Activated CD4-positive, alpha-beta T cell treated with anti-CD3 and anti-CD28 coated beads, Interleukin-2, amount 10 ng/mL, durations not matched to agents 7 days and 5 days (primary cell): ENCODE data around the gene AKAIN1. TPM values are rescaled to one million over a fixed set of nuclear protein-coding genes. Genes with fewer than 3 reads are reported as not detected.

Experiments used
- CTCF ChIA-PET: fragments of 350-600 bp; sonication (Branson Sonifier 250); formaldehyde crosslinking; loops from one replicate; lab custom pipeline; 2021; ENCODE audit warnings: antibody characterized with exemption; lab: Charles Lee
- POLR2A ChIA-PET: fragments of 350-600 bp; sonication (Branson Sonifier 250); formaldehyde crosslinking; loops from one replicate; lab custom pipeline; 2021; ENCODE audit warnings: antibody characterized with exemption; lab: Charles Lee
- DNase-seq: peaks from one replicate; pipeline ENCODE4 v3.0.0-alpha.2; 2020
- H3K27ac Mint-ChIP-seq: one replicate; pipeline ENCODE4 v1.8.0; 2021; ENCODE audit warnings: mild to moderate bottlenecking, moderate library complexity, mixed read lengths
- H3K27me3 Mint-ChIP-seq: one replicate; pipeline ENCODE4 v1.8.0; 2021; ENCODE audit warnings: mixed read lengths
- H3K36me3 Mint-ChIP-seq: one replicate; pipeline ENCODE4 v1.8.0; 2021; ENCODE audit warnings: low read depth, mixed read lengths
- H3K4me1 Mint-ChIP-seq: one replicate; pipeline ENCODE4 v1.8.0; 2021; ENCODE audit warnings: mixed read lengths
- H3K4me3 Mint-ChIP-seq: one replicate; pipeline ENCODE4 v1.8.0; 2021; ENCODE audit warnings: mild to moderate bottlenecking, moderate library complexity, mixed read lengths
- H3K9me3 Mint-ChIP-seq: one replicate; pipeline ENCODE4 v1.8.0; 2021; ENCODE audit warnings: mixed read lengths
- total RNA-seq, 2 experiments: library from RNA; stranded (reverse); gene quantifications; one replicate each; pipeline ENCODE4 v1.2.3, GENCODE V29; 2021

AKAIN1 gene, protein sequence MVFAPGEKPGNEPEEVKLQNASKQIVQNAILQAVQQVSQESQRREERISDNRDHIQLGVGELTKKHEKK
- not detected for total RNA-seq

DNA sequence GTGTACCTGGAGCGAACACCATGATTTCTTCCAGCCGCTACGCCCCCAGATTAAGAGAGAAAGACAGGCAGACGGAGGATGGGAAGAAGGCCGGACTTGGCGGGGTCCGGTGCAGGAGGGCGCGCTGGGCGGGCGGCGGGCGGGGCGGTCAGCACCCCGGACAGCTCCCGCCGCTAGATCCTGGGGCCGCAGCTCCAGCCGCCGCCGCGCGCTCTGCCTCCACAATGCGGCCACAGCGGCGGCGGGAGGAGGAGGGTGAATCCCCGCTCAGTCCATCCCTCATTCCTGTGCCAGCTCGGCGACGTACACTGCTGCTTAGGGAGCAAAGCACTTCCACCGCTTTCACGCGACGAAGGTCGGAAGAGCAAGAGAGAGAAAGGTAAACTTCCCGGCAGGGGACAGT lies at the start of gene AKAIN1:
AKAIN1 (minus strand) TSS at position 226 of the 403 bp plus-strand sequence; CDS start at position 22, 204 bp downstream.
- Mint-ChIP-seq H3K4me1 (peaks cover 5% of the 10 kb centered on the region), H3K9me3 (no peaks in the 10 kb centered on the region), H3K27ac (no peak within 1 kb of the TSS), H3K4me3 (peak within 1 kb of the TSS; percentile 14), H3K36me3 (no peaks in the 10 kb centered on the region), H3K27me3 (peaks cover 55% of the 10 kb centered on the region)
- POLR2A ChIA-PET, result no interaction called here
- no peak for DNase-seq
- CTCF ChIA-PET, result interaction anchor here (1.0 kb wide), 1 partner anchor 18 kb away, joined by 3 read pairs; no protein-coding TSS in a partner anchor

DNA sequence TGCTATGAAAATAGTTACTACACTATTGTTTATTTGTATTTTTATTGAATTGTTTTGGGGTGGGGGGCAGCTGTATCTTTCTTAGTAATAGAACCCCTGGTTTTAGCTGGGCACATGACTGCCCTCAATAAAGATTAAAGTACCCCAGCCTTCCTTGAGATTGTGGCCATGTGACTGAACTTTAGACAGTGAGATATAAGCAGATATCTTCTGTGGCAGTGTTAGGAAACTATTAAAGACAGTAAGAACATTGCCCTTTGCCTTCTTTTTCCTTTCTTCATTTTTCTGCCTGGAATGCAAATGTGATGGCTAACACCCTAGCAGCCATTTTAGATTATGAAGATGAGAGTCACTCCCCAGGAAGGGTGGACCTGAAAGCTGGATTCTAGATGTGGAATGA lies 47.9 kb upstream of the AKAIN1 start:
- Mint-ChIP-seq H3K4me1 (peaks cover 12% of the 10 kb centered on the region), H3K4me3 (no peak overlapping the region), H3K27me3 (no peaks in the 10 kb centered on the region), H3K36me3 (peaks cover 37% of the 10 kb centered on the region), H3K27ac (no peak overlapping the region), H3K9me3 (no peaks in the 10 kb centered on the region)
- no peak for DNase-seq
- ChIA-PET CTCF (no interaction called here), POLR2A (no interaction called here)

DNA sequence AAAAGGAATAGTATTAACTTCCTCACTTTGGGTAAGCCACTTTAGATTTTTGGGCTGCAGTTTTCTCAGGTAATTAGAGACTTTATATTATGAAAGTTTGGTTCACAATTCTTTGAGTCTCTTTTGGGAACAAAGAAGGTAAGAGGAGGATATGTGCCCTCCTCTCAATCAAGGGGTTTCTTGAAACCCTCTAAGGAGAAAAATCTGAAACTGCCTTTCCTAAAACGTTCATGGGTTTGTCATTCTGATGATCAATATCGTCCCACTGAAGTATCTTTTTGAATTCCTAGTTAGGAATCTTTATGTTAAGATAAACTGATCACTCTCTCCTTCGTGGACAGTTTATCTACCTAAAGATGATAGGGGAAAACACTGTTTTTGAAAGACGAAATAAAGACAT lies 42.4 kb upstream of the AKAIN1 start:
- CTCF ChIA-PET, result no interaction called here
- Mint-ChIP-seq H3K27me3 (no peaks in the 10 kb centered on the region), H3K36me3 (peaks cover 40% of the 10 kb centered on the region), H3K9me3 (no peaks in the 10 kb centered on the region), H3K4me1 (peaks cover 41% of the 10 kb centered on the region), H3K27ac (no peak overlapping the region), H3K4me3 (peak overlapping the region; percentile 51)
- POLR2A ChIA-PET, result no interaction called here
- no peak for DNase-seq

DNA sequence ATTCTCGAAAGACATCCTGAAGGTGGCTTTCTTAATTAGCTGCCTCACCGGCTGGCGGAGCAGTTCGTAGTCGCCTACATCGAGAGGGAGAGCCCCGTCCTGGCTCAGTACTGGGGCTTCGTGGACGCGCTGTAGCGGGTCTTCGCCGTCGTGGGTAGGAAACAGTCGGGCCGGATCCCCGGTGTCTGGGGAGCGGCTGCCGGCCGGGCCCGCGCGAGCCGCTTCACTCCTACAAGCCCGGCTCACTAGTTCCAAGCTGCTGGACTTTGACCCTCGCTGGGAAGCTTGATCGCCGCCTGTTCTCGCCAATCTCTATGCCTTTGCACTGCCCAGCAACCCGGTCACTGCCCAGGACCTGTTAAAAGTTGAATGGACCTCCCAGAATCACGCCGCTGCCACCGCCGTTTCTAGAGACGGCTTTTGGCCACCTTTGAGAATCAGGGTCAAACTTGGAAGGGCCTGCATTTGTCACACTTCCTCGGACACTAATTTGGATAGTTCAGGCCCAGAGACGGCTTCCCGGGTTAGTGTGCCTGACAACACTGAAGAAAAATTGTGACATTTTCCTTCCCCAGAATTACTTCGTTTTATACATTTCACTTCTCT lies 41.4 kb upstream of the AKAIN1 start:
- H3K4me1 Mint-ChIP-seq, result peaks cover 41% of the 10 kb centered on the region
- H3K4me3 Mint-ChIP-seq, result peak overlapping the region; percentile 91
- peak; percentile 28 for DNase-seq
- peak overlapping the region; percentile 97 for H3K27ac Mint-ChIP-seq
- no peaks in the 10 kb centered on the region for H3K27me3 Mint-ChIP-seq
- CTCF ChIA-PET, result interaction anchor here (1.2 to 2.0 kb wide), 3 partner anchors 11 to 64 kb away, joined by 3 to 19 read pairs (median 4); partner anchors contain the start of gene ZBTB14
- POLR2A ChIA-PET, result interaction anchor here (0.7 to 1.1 kb wide), 2 partner anchors 58 to 1740 kb away, joined by 3 read pairs; no protein-coding TSS in a partner anchor
- H3K9me3 Mint-ChIP-seq, result no peaks in the 10 kb centered on the region
- H3K36me3 Mint-ChIP-seq, result peaks cover 37% of the 10 kb centered on the region

DNA sequence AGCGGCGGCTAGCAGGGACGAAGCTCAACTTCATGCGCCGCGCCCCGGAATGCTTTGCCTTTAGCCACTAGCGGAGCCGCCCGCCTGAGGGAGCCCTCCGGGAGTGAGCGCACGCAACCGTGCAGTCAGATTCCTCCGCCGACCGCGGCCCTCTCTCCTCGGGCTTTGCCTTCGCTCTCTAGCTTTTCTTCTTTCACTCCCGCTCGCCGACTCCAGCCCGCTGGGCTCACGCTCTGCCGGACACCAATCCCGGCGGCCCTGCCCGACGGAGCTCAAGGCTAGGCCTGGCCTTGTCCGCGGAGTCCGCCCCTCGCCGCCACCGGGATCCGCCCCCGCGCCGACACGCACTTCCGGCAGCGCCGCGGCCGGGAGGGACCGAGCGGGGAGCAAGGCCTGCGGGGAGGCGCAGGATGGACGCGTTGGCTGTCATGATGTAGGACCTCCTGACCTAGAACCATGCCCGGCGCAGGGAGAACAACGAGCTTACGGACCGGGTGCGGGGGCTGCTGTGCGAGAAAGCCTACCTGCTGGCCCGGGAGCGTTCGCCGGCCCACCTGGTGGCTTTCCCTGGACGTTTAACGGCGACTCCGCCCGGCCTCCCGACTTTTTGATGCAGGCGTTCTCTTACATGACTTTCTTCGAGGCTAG lies 40.8 kb upstream of the AKAIN1 start:
- Mint-ChIP-seq H3K27me3 (no peaks in the 10 kb centered on the region), H3K4me1 (peaks cover 41% of the 10 kb centered on the region), H3K9me3 (no peaks in the 10 kb centered on the region), H3K4me3 (peak overlapping the region; percentile 91), H3K36me3 (peaks cover 32% of the 10 kb centered on the region), H3K27ac (peak overlapping the region; percentile 97)
- ChIA-PET CTCF (interaction anchor here (0.9 to 2.0 kb wide), 5 partner anchors 8 to 65 kb away, joined by 3 to 19 read pairs (median 5); partner anchors contain the start of gene ZBTB14), POLR2A (interaction anchor here (0.7 to 1.4 kb wide), 4 partner anchors 22 to 1739 kb away, joined by 3 to 11 read pairs (median 4); no protein-coding TSS in a partner anchor)
- peak; percentile 86 for DNase-seq

DNA sequence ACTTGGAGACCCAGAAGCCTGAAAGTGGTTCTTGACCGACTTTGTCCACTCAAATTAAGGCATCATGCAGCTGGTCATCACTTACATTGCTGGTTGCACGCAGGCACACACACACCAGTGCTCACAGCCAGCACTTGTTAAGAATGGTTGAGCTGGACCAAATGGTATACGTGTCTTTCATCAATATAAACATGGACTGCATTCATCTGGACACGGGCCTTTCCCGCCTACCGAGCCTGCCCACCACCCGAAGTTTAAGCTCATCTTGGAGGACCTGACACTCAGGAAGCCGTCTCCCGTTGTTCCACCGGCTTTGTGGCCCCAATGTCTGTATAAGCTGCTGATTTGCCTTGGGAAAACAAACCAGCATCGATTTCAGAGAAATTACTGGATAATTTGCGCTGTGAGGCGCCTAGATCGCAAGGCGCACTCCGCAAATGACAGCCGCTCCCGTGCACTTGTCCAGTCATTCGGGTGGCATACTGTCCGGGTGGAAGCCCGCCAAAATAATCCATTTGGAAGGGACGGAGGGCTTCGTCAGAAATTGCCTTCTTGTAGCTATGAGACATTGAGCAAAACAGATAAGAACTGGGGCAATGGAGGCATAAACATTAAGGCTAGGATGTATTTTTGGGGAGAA lies 40.1 kb upstream of the AKAIN1 start:
- Mint-ChIP-seq H3K27ac (peak overlapping the region; percentile 97), H3K4me3 (peak overlapping the region; percentile 91), H3K27me3 (no peaks in the 10 kb centered on the region), H3K9me3 (no peaks in the 10 kb centered on the region), H3K36me3 (peaks cover 27% of the 10 kb centered on the region), H3K4me1 (peaks cover 41% of the 10 kb centered on the region)
- ChIA-PET CTCF (interaction anchor here (0.5 to 2.0 kb wide), 5 partner anchors 9 to 65 kb away, joined by 3 to 19 read pairs (median 5); partner anchors contain the start of gene ZBTB14), POLR2A (interaction anchor here (1.1 to 1.4 kb wide), 4 partner anchors 22 to 60 kb away, joined by 3 to 11 read pairs (median 4); partner anchors contain the start of gene ZBTB14)
- DNase-seq, result no peak

DNA sequence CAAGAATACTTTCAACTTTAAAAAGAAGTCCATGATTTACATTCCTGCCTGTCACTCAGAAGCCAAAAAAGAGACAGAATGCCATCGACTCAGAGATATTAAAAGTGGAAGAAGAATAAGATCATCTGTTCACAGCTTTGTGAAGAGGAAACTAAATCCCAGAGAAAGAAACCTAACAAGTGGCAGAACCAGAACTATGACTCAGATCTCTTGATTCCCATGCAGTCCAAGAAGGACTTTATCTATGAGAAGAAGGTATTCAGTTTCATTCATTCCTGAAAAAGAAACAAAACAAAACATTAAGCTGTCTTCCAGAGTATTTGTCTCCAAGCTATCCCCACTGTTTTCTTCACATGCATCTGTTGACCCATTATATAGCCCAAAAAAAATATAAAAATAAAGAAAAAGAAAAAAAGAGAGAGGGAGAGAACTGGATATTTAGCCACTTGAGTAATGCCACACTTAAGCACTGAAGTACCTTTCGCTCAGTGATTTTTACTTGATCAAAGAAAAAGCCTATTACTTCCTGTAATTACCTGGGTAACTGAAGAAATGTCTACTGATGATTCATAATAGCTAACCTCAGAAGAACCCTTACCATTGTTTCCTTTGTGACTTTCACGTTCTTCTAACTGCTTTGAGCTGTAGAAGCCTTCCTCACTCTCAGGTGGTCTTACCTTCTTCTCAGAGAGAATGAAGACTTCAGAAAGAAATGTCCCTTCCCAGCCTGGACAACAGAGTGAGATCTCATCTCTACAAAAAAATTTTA lies 17.7 kb upstream of the AKAIN1 start:
- H3K27ac Mint-ChIP-seq, result no peak overlapping the region
- H3K4me1 Mint-ChIP-seq, result peaks cover 15% of the 10 kb centered on the region
- no peaks in the 10 kb centered on the region for H3K27me3 Mint-ChIP-seq
- DNase-seq, result no peak
- no peaks in the 10 kb centered on the region for H3K9me3 Mint-ChIP-seq
- H3K4me3 Mint-ChIP-seq, result no peak overlapping the region
- ChIA-PET POLR2A (interaction anchor here (1.2 to 1.6 kb wide), 2 partner anchors 22 to 81 kb away, joined by 4 to 7 read pairs; partner anchors contain the start of gene ZBTB14), CTCF (interaction anchor here (0.6 to 1.4 kb wide), 5 partner anchors 13 to 27 kb away, joined by 3 to 4 read pairs (median 3); partner anchors contain the start of gene AKAIN1)
- no peaks in the 10 kb centered on the region for H3K36me3 Mint-ChIP-seq

DNA sequence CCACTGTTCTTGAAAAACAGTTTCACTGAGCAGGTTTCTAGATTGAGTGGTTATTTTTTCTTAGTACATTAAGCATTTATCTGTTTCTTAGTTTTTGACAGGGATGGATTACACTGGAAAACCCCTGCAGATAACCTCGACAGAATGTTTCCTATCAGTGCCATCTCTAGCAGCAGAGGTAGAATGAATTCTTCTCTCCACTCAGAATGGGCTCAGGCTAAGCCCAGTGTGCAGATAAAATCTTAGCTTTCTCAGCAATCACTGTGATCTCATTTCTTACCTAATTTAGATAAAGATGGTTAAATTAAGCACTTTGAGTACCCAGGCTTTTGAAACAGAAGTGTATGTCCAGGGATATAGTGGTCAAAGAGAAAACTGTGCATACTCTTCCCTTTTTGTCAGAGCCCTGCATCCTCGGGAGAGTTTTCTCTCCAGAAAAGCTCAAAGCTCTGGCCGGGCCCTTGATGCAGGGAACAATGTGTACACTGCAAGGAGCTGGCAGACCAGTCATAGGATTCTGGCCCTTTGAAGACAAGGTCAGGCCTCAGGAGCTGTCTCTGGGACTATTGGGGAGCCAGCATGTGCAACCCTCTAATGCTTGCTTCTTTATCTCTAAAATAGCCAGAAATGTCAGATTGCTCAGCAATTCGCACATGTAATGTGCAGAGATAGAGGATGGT lies 10.6 kb upstream of the AKAIN1 start:
- POLR2A ChIA-PET, result no interaction called here

DNA sequence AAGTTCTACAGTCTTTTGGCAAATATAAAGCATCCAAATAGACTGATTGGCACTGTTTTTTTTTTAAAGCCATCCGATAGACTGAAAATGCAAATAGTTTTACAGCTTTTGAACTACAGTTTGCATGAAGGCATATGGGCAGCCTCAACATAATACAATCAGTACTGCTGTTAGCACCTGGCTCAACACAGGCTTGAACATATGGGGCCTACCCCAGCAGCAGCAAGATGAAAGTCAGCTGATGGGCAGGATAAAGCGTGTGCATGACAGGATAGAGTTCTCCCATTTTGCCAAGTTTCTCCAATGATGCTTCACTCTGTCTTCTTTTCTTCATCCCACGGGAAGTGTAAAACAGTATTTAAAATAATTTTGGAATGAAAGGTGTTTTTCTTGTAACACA lies 1.3 kb upstream of the AKAIN1 start:
- Mint-ChIP-seq H3K4me3 (no peak overlapping the region), H3K36me3 (no peaks in the 10 kb centered on the region), H3K27ac (no peak overlapping the region), H3K4me1 (peaks cover 5% of the 10 kb centered on the region), H3K27me3 (peaks cover 58% of the 10 kb centered on the region), H3K9me3 (peaks cover 1% of the 10 kb centered on the region)
- POLR2A ChIA-PET, result no interaction called here
- DNase-seq, result no peak
- CTCF ChIA-PET, result no interaction called here

More for the DNA sequence above, 10.6 kb upstream of the AKAIN1 start:
- H3K36me3 Mint-ChIP-seq, result no peaks in the 10 kb centered on the region
- no peak for DNase-seq
- CTCF ChIA-PET, result no interaction called here
- no peaks in the 10 kb centered on the region for H3K27me3 Mint-ChIP-seq
- no peak overlapping the region for H3K27ac Mint-ChIP-seq
- H3K4me1 Mint-ChIP-seq, result no peaks in the 10 kb centered on the region
- peaks cover 4% of the 10 kb centered on the region for H3K9me3 Mint-ChIP-seq
- no peak overlapping the region for H3K4me3 Mint-ChIP-seq

DNA sequence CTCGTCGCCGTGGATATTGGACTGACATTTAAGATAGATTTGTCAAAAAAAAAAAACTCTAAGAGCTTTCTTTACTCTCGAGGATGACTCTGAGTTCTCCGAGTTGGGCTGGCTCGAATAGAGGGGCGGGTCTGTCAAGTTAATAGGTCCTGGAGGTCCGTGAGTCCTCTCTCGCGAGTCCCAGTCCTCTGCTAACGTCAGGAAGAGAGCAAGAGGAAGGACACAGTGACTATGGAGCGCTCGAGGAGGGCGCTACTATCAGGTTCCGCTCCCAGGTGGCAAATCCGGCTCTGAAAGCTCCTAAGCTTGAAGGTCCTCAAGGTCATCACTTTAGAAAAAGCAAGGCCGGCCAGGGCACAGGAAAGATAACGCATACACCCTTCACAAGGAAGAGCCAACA lies 404 bp upstream of the AKAIN1 start:
- DNase-seq, result no peak
- H3K27ac Mint-ChIP-seq, result no peak overlapping the region
- H3K9me3 Mint-ChIP-seq, result no peaks in the 10 kb centered on the region
- H3K4me1 Mint-ChIP-seq, result peaks cover 5% of the 10 kb centered on the region
- no peak overlapping the region for H3K4me3 Mint-ChIP-seq
- no peaks in the 10 kb centered on the region for H3K36me3 Mint-ChIP-seq
- H3K27me3 Mint-ChIP-seq, result peaks cover 58% of the 10 kb centered on the region
- ChIA-PET CTCF (interaction anchor here (1.0 kb wide), 1 partner anchor 18 kb away, joined by 3 read pairs; no protein-coding TSS in a partner anchor), POLR2A (no interaction called here)

DNA sequence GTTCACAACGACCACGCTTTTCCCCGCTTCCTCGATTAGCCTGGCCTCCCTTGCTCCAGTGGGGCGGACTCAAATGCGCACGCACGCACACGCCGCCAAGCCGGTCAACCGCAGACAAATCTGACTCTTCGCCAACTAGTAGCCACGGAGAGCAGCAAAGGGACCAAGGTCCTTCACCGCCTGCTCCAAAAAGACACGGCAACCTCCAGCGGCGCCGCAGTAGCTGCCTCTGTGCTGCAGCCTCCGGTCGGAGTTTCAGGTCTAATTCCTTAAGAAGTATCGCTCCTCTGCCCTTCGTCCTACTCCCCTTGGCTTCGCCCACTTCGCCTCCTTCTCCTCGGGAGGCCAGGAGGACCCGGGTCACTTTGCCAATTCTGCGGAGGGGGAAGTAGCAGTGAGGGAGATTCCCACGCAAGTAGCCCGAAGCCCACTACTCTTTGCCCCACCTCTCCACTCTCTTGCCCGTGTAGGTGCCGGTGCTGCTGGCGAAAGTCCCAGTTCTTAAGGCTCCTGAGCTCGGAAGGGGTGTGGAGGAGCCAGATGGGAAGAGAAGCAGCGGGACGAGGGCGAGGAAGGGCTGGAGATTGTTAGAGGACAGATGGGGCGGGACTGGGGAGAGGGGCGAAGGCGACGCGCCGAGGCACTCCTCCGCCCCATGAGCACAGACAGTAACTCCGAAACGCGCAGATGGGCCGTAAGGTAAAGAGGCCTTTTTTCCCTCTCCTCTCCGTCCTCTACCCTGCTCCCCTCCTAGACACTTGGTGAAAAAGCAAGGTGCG lies 615 bp downstream of the AKAIN1 start:
- no peak for DNase-seq
- ChIA-PET POLR2A (interaction anchor here (0.7 kb wide), 1 partner anchor 59 kb away, joined by 3 read pairs; no protein-coding TSS in a partner anchor), CTCF (interaction anchor here (1.0 kb wide), 1 partner anchor 19 kb away, joined by 3 read pairs; no protein-coding TSS in a partner anchor)
- H3K27ac Mint-ChIP-seq, result no peak overlapping the region
- no peaks in the 10 kb centered on the region for H3K9me3 Mint-ChIP-seq
- peak overlapping the region; percentile 14 for H3K4me3 Mint-ChIP-seq
- H3K4me1 Mint-ChIP-seq, result peaks cover 5% of the 10 kb centered on the region
- no peaks in the 10 kb centered on the region for H3K36me3 Mint-ChIP-seq
- H3K27me3 Mint-ChIP-seq, result peaks cover 55% of the 10 kb centered on the region
